Neural cell (in vitro differentiated cells): Measurements from ENCODE around the gene GPSM1. TPM values are rescaled to one million over a fixed set of nuclear protein-coding genes. Genes with fewer than 3 reads are reported as not detected.

Experiments used
- H2AFZ ChIP-seq: fragments of 200-600, 300-800 bp; sonication (generic), shearing (Covaris generic); 2 replicates; pipeline ENCODE4 v1.6.0; 2014; ENCODE audit warnings: low read depth, mild to moderate bottlenecking, antibody characterized with exemption, low read length, moderate library complexity
- H3F3A ChIP-seq: fragments of 200-600 bp; shearing (Covaris generic); 2 replicates; pipeline ENCODE4 v1.6.1; 2016; ENCODE audit warnings: mild to moderate bottlenecking, moderate library complexity, mixed read lengths, antibody characterized with exemption, low read length; ENCODE audit not compliant: insufficient read depth, poor library complexity, severe bottlenecking
- H3K27ac ChIP-seq: fragments of 200-600, 300-800 bp; sonication (generic), shearing (Covaris generic); 2 replicates; pipeline ENCODE4 v1.5.1; 2014; ENCODE audit warnings: mild to moderate bottlenecking, low read length, moderate library complexity
- H3K27me3 ChIP-seq: fragments of 300-800, 200-600 bp; sonication (generic), shearing (Covaris generic); 2 replicates; pipeline ENCODE4 v1.6.0; 2014; ENCODE audit warnings: mild to moderate bottlenecking, low read depth, low read length, moderate library complexity; ENCODE audit not compliant: insufficient read depth
- H3K36me3 ChIP-seq: fragments of 300-800, 200-600 bp; sonication (generic), shearing (Covaris generic); 2 replicates; pipeline ENCODE4 v1.5.1; 2014; ENCODE audit warnings: mild to moderate bottlenecking, antibody characterized with exemption, low read length, moderate library complexity; ENCODE audit not compliant: insufficient read depth
- H3K4me2 ChIP-seq: fragments of 300-800, 200-600 bp; sonication (generic), shearing (Covaris generic); 2 replicates; pipeline ENCODE4 v1.6.0; 2014; ENCODE audit warnings: mild to moderate bottlenecking, low read length
- H3K4me3 ChIP-seq: fragments of 300-800, 200-600 bp; sonication (generic), shearing (Covaris generic); 2 replicates; pipeline ENCODE4 v1.5.1; 2014; ENCODE audit warnings: mild to moderate bottlenecking, low read length, moderate library complexity
- H3K79me2 ChIP-seq: fragments of 200-600 bp; shearing (Covaris generic); replicated peaks from 2 replicates; pipeline ENCODE4 v1.6.0; 2014; ENCODE audit warnings: mild to moderate bottlenecking, low read length, moderate library complexity; ENCODE audit not compliant: insufficient read depth
- H3K9ac ChIP-seq: fragments of 300-800, 200-600 bp; sonication (generic), shearing (Covaris generic); 2 replicates; pipeline ENCODE4 v1.6.1; 2016; ENCODE audit warnings: mild to moderate bottlenecking, low read length, mixed read lengths
- H3K9me2 ChIP-seq: fragments of 200-600 bp; shearing (Covaris generic); 2 replicates; pipeline ENCODE4 v1.6.1; 2016; ENCODE audit warnings: mild to moderate bottlenecking, low read length, mixed read lengths; ENCODE audit not compliant: insufficient read depth
- H3K9me3 ChIP-seq: fragments of 200-600, 300-800 bp; sonication (generic), shearing (Covaris generic); 2 replicates; pipeline ENCODE4 v1.6.1; 2016; ENCODE audit warnings: mild to moderate bottlenecking, mixed run types, low read length, moderate library complexity, mixed read lengths
- H4K20me1 ChIP-seq: fragments of 200-600 bp; shearing (Covaris generic); 2 replicates; pipeline ENCODE4 v1.6.1; 2016; ENCODE audit warnings: mild to moderate bottlenecking, mixed run types; ENCODE audit not compliant: insufficient read depth
- EP300 ChIP-seq: fragments of 450-650 bp; conservative IDR thresholded peaks from 2 replicates; pipeline ENCODE4 v1.6.1; 2014; ENCODE audit warnings: antibody characterized with exemption, mild to moderate bottlenecking, moderate library complexity; ENCODE audit not compliant: poor library complexity, severe bottlenecking
- EZH2 ChIP-seq: fragments of 200-600, 300-800 bp; shearing (Covaris generic), sonication (generic); IDR thresholded peaks from 2 replicates; pipeline ENCODE4 v1.6.1; 2014; ENCODE audit warnings: antibody characterized with exemption, low read length, borderline replicate concordance, mild to moderate bottlenecking; ENCODE audit not compliant: insufficient read depth, poor library complexity, severe bottlenecking
- MXI1 ChIP-seq: fragments of 450-650 bp; conservative IDR thresholded peaks from 2 replicates; pipeline ENCODE4 v1.6.1; 2014; ENCODE audit warnings: antibody characterized with exemption, mild to moderate bottlenecking; ENCODE audit not compliant: poor library complexity, severe bottlenecking
- POLR2AphosphoS5 ChIP-seq: IDR thresholded peaks from 2 replicates; pipeline ENCODE4 v1.6.1; 2012
- RAD21 ChIP-seq: fragments of 450-650 bp; conservative IDR thresholded peaks from 2 replicates; pipeline ENCODE4 v1.6.1; 2014; ENCODE audit warnings: antibody characterized with exemption, mild to moderate bottlenecking, moderate library complexity
- SMC3 ChIP-seq: fragments of 450-650 bp; conservative IDR thresholded peaks from 2 replicates; pipeline ENCODE4 v1.6.1; 2014; ENCODE audit warnings: antibody characterized with exemption, mild to moderate bottlenecking, moderate library complexity; ENCODE audit not compliant: poor library complexity
- TAF1 ChIP-seq: IDR thresholded peaks from 2 replicates; pipeline ENCODE4 v1.6.1; 2012; ENCODE audit warnings: low read depth
- polyA plus RNA-seq: library from polyadenylated mRNA; depleted of rRNA; stranded (reverse); fragments of >200 nt; gene quantifications from 2 replicates; pipeline ENCODE4 v1.2.3, GENCODE V29; 2014
- TF ChIP-seq, protein P1 (sequence below): IDR thresholded peaks from 2 replicates; pipeline ENCODE4 v1.6.1; 2012; ENCODE audit warnings: borderline replicate concordance
- TF ChIP-seq, protein P2 (sequence below): fragments of 450-650 bp; IDR thresholded peaks from 2 replicates; pipeline ENCODE4 v1.5.1; 2014; ENCODE audit warnings: antibody characterized with exemption, mild to moderate bottlenecking, moderate library complexity; ENCODE audit not compliant: poor library complexity, severe bottlenecking

GPSM1 gene
- polyA plus RNA-seq, 1 donor from 2014 or later: 117 TPM

DNA sequence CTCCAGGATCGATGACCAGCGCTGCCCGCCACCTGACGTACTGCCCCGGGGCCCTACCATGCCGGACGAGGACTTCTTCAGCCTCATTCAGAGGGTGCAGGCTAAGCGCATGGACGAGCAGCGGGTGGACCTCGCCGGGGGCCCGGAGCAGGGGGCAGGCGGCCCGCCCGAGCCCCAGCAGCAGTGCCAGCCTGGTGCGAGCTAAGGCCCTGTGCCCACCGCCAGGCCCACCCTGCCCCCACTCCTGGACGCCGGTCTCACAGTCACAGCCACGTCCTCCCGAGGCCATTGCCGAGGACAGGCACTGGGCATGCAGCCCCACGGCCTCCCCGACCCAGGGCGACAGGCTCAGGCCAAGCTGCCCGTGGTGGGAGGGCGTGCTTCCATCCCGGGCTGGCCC lies 30.7 kb downstream of the GPSM1 start:
- Histone ChIP-seq H3K4me2 (no peak overlapping the region), H3K4me3 (no peak overlapping the region), H3K79me2 (no peaks in the 10 kb centered on the region), H3F3A (no peaks in the 10 kb centered on the region), H3K9ac (no peak overlapping the region), H3K36me3 (no peaks in the 10 kb centered on the region), H2AFZ (no peak overlapping the region), H3K27me3 (no peaks in the 10 kb centered on the region), H3K9me2 (no peaks in the 10 kb centered on the region), H3K27ac (no peak overlapping the region), H4K20me1 (no peaks in the 10 kb centered on the region), H3K9me3 (no peaks in the 10 kb centered on the region)
- TF ChIP-seq EP300: no peak
- TF ChIP-seq, protein P1, sequence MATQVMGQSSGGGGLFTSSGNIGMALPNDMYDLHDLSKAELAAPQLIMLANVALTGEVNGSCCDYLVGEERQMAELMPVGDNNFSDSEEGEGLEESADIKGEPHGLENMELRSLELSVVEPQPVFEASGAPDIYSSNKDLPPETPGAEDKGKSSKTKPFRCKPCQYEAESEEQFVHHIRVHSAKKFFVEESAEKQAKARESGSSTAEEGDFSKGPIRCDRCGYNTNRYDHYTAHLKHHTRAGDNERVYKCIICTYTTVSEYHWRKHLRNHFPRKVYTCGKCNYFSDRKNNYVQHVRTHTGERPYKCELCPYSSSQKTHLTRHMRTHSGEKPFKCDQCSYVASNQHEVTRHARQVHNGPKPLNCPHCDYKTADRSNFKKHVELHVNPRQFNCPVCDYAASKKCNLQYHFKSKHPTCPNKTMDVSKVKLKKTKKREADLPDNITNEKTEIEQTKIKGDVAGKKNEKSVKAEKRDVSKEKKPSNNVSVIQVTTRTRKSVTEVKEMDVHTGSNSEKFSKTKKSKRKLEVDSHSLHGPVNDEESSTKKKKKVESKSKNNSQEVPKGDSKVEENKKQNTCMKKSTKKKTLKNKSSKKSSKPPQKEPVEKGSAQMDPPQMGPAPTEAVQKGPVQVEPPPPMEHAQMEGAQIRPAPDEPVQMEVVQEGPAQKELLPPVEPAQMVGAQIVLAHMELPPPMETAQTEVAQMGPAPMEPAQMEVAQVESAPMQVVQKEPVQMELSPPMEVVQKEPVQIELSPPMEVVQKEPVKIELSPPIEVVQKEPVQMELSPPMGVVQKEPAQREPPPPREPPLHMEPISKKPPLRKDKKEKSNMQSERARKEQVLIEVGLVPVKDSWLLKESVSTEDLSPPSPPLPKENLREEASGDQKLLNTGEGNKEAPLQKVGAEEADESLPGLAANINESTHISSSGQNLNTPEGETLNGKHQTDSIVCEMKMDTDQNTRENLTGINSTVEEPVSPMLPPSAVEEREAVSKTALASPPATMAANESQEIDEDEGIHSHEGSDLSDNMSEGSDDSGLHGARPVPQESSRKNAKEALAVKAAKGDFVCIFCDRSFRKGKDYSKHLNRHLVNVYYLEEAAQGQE: no peak
- no peak for TF ChIP-seq EZH2
- TF ChIP-seq RAD21: no peak
- TF ChIP-seq POLR2AphosphoS5: no peak
- no peak for TF ChIP-seq TAF1
- TF ChIP-seq, protein P2, sequence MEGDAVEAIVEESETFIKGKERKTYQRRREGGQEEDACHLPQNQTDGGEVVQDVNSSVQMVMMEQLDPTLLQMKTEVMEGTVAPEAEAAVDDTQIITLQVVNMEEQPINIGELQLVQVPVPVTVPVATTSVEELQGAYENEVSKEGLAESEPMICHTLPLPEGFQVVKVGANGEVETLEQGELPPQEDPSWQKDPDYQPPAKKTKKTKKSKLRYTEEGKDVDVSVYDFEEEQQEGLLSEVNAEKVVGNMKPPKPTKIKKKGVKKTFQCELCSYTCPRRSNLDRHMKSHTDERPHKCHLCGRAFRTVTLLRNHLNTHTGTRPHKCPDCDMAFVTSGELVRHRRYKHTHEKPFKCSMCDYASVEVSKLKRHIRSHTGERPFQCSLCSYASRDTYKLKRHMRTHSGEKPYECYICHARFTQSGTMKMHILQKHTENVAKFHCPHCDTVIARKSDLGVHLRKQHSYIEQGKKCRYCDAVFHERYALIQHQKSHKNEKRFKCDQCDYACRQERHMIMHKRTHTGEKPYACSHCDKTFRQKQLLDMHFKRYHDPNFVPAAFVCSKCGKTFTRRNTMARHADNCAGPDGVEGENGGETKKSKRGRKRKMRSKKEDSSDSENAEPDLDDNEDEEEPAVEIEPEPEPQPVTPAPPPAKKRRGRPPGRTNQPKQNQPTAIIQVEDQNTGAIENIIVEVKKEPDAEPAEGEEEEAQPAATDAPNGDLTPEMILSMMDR: no peak
- TF ChIP-seq MXI1: no peak
- TF ChIP-seq SMC3: no peak

DNA sequence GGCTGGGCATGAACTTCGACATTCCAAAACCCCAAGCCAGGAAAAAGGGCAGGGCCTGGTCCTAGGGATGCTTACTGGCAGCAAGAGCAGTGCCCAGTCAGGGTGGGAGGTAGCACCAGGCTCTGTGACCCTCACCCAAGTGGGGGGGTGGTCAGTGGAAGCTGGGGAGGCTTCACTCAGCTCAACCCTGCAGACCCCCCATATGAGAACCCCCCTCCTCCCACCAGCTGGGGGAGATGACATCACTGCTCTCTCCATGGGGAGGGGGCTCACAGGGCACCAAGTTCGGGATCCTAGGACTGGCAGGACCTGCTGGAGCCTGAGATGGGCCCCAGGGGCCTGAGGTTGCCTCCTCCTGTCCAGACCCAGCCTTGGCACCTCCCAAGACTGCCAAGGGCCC lies 31.5 kb downstream of the GPSM1 start:
- Histone ChIP-seq H3K36me3 (no peaks in the 10 kb centered on the region), H2AFZ (no peak overlapping the region), H3K4me2 (no peak overlapping the region), H3F3A (no peaks in the 10 kb centered on the region), H3K79me2 (no peaks in the 10 kb centered on the region), H3K9me2 (no peaks in the 10 kb centered on the region), H3K4me3 (no peak overlapping the region), H3K27ac (no peak overlapping the region), H4K20me1 (no peaks in the 10 kb centered on the region), H3K27me3 (no peaks in the 10 kb centered on the region), H3K9me3 (no peaks in the 10 kb centered on the region), H3K9ac (no peak overlapping the region)
- TF ChIP-seq EZH2 (no peak), SMC3 (no peak), MXI1 (no peak), EP300 (no peak), TAF1 (no peak), RAD21 (no peak), POLR2AphosphoS5 (no peak)
- TF ChIP-seq, protein P2: no peak
- TF ChIP-seq, protein P1: no peak
